GM10266 (cell line): ENCODE data around the gene ERVV-1.

Experiments
- DNase-seq: peaks from one replicate; pipeline ENCODE4 v3.0.0; 2012; ENCODE audit errors: extremely low spot score
- CTCF ChIP-seq: IDR thresholded peaks from 2 replicates; pipeline ENCODE4 v1.5.1; 2012; ENCODE audit warnings: mild to moderate bottlenecking, low read depth; ENCODE audit not compliant: control insufficient read depth, insufficient read depth; ENCODE audit errors: missing control alignments

The ERVV-1 gene

GRCh38 chr19:53047379-53047778, 33.7 kb downstream of the ERVV-1 start:
- DNase-seq = no peak
- no peak for TF ChIP-seq CTCF

- no peak for TF ChIP-seq CTCF
- no peak for DNase-seq
Measured at GRCh38 chr19:53055117-53055516, 41.4 kb downstream of the ERVV-1 start.

GRCh38 chr19:53057904-53058580, 44.3 kb downstream of the ERVV-1 start:
- no peak for DNase-seq
- no peak for TF ChIP-seq CTCF
